GM21737 (cell line): ENCODE measurements around the gene SMLR1.
"Not testable (repeated sequence)": the region's sequence is repeated elsewhere in the genome, so short reads cannot be mapped to it uniquely, and the experiment has no call there.

ENCODE experiments used
- ATAC-seq: cut with Tn5 transposase; IDR thresholded peaks from one replicate; pipeline ENCODE4 v1.9.1; 2021; ENCODE audit warnings: mild to moderate bottlenecking, moderate library complexity; ENCODE audit not compliant: unreplicated experiment

The SMLR1 gene

DNA sequence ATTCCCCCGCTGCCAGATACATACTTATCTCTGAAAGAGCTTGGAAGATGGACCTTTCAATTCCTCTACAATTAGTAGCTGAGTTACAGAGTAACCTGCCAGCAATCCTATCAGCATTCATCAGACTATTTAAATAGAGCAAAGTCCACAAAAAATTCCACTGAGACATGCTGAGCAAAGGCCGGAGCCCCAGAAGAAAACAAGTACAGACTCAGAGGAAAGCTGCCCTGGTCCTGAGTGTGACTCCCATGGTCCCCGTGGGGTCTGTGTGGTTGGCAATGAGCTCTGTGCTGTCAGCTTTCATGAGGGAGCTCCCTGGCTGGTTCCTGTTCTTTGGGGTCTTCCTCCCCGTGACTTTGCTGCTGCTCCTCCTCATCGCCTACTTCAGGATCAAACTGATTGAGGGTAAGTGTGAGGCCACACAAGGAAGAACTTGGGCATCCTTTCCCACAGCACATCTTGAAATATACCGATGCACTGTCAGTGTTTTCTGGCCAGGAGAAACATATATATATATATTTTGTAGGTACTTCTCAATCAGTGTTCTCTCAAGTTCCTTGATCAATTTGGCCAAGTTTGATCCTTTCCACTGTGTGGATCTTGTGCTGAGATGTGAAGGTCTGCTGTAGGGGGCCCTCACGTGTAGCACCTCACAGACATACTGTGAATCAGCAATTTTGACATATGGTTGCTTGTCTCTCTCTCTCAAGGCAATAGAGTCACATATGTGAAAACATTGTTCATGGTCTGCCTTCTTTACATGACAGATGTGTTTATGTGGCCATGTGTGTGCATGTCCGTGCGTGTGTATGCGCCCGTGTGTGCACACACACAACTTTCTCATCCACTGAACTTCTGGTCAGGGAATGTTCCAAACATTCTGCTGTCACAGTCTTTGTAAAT lies at the start of gene SMLR1:
TSS of gene SMLR1 (plus strand) at position 160 of the 903 bp plus-strand sequence. CDS start at position 168, 8 bp downstream.
- ATAC-seq = no peak

DNA sequence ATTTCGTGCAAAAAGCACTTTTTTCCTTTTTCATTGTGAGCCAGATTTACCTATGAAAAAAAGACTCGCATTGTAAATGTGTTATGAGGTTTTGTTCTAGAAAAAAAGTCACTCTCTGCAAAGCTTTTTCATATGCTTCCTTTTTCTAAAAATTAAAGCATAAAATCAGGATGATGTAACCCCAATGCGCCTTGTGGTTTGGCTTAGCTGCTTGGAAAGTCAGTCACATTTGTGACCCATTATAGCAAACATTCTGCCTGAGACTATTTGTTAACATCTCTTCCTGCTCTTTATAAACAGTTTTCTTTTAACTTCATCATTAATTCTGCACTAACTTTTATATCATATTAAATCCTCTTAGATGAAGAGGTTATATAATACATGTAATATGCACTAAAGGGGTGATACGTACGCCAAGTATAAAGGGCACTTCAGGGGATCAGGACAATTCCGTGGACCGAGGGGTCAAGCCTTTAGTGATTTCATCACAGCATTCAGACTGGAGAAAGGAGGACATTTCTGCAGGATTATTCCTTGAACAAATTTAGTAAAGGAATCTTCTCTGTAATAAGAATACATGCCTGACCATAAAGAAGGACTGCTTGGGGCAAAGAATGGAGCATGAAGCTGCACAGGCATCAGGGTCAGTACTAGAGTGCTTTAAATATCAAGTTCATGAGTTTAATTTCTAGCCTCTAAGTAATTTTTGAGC lies 48.1 kb upstream of the SMLR1 start:
- ATAC-seq = no peak

DNA sequence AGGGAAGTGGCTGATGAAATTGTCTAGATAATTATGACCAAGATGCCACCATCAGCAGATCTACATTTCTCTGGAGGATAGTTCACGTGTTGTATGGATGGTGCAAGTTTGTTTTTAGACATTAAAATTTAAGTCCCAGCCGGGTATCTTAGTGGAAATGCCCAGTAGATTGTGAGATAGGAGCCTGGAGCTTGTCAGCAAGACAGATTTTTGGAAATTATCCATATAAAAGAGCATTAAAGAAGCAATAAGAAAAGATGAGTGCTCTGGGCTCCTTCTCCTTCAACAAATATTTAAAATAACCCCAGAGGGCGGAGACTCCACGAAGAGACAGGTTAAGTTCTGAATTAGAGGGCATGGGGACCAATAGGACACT lies 47.6 kb upstream of the SMLR1 start:
- ATAC-seq = no peak

DNA sequence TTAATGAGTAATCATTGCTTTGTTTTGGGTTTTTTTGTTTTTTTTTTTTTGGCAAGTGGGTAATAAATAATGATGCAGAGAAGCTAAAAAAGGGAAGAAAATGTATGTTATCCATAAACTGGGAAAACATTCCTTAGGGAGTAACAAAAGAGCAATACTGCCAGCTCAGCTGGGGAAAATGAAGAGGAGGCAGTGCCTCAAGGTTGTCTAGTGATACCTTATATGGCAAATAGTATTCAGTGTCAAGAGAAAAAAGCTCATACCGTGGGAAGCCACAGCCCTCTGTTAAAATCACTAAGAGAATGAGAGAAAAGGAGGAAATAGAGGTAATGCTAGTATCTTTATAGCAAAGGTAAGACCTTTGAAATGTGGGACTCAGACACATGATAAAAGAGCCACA lies 47.1 kb upstream of the SMLR1 start:
- ATAC-seq = no peak

DNA sequence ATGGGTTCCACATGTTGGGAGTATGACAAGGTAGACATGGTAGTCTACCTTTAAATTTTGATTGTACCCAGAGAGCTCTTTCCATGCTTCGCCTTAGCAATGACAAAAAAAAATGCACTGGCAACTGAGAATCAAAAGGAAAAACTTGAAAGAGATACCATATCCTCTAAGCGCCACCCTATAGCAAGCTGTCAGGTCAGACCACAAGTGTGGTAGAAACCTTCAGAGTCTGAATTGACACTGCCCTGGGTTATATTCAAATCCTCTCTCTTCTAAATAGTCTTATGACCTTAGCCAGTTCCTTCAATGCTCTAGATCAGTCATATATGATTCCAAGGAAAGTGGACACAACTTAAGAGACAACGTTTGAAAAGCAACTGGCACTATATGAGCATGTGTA lies 45.6 kb upstream of the SMLR1 start:
- ATAC-seq = no peak

DNA sequence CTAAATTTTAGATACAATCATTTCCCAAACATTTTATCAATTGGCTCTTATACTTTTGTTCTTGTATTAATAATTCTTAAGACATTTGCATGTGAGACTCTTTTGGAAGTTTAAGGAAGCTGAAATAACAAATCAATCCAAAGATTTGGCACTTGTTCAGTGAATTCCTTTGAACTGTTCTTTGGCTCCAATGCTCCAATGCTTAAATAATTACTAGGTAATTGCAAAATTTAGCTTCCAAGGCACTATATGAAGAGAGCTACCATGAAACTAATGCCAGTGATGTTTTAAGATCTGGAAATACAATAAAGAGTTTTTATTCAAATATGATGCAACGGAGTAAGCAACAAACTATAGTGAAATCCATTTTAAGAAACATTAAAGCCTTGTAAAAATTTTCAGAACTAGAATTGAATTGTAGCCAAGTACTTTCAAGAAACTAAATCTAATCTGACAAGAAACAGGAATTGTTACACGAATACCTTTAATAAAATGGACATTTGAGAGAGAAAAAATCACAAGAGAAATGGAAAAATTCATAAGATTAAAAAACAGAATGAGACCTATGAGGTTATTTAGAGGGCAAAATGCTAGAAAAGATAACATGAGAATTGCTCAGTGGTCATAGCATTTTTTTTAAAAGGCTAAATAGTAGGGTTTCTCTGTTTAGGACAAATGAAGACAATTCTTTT lies 43.6 kb upstream of the SMLR1 start:
- ATAC-seq = no peak

DNA sequence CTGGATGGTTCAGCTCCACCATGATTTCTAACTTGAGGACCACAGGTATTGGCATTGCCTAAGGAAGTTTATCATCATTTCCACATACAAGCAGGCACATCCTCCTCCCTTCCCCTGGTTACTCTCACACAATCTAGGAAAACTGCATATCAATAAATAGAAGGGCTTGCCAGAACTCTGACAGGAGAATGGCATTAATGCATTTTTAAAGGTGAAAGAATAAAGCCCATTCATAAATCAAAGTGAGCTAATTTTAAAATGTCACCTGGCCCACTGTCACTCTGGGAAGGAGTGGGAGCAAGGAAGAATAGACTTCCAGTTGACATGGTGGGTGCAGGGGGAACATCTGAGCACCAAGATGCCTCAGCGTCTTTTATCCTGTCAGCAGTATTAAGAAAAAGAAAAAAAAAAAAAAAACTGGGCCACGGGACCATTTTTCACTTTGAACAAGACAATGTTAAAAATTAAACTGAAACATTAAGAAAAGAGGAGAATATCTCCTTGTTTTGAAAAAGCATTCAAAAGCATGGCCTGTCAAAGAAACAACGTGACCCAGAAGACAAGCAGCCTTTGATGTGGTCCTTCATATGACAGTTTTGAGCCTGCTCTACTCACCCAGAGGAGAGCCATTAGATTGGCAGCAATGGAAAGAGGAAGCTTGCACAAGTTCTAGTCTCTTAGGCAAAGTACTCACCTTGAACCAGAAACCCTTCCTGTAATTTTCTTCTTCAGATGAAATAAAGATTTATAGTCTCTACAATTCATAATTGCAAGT lies 39.3 kb upstream of the SMLR1 start:
- ATAC-seq = no peak

DNA sequence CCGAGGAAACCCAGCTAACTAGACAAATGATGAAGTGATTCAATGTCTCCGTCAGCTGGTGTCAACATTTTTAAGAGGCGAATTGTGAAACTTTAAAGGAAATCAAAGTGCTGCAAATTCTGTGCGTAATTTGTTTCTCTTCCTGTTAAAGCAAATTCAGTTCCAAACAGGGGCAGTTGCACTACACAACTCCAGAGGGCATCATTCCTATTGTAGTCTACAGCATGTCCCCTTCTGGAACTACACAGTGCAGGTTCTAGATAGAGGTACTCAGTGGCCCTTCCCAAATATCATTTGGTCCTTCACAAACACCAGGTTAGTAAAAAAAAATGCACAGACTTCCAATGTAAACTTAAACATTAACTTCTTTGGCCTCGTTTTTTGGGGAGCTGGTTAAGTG lies 38.3 kb upstream of the SMLR1 start:
- no peak for ATAC-seq

DNA sequence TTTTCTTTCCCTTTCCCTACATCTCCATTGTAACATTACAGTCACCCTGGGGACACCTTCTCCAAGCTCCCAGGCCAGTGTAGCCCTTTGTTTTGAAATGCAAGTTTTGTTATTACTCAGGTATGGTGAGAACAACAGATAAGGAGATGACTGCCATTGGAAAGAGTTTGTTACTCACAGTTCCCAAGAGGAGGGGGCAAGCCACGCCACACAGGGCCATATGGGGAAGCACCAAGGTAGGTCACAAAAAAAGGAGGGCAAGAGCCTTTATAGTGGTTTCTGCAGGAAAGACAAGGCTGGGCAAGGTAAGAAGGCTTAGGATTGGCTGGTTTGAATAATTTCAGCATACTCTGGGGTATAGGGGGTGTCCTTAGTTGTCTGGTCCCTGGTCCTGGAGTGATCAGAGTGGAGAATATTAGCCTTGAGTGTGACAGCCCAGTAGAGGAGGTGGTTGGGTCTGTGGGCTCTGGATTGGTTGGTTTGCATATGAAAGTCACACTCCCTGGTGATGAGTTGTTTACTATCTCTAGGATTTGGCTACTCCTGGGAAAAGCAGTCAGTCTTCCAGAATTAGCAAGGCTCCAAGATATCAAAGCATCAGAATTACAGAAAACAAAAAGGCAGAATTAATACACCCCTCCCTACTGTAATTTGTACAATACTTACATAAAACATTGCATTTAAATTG lies 33.1 kb upstream of the SMLR1 start:
- ATAC-seq = no peak

DNA sequence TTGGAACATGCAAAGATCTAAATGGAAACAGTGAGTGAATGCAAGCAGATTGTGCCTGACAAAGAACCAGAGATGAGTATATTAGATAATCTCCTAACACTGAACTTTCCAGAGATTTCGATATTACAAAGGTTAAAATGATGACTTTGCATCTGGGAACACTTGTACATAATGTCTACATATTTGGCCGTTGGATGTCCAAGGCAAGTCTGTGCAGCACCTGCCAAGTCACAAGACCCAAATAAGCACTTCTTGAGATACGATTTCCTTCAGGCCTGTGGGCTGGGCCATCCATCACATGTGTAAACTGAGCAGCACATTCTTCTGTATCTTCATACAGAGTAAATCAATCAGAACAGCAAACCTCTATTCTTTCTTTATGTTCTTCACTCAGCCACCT lies 32.5 kb upstream of the SMLR1 start:
- ATAC-seq = no peak

DNA sequence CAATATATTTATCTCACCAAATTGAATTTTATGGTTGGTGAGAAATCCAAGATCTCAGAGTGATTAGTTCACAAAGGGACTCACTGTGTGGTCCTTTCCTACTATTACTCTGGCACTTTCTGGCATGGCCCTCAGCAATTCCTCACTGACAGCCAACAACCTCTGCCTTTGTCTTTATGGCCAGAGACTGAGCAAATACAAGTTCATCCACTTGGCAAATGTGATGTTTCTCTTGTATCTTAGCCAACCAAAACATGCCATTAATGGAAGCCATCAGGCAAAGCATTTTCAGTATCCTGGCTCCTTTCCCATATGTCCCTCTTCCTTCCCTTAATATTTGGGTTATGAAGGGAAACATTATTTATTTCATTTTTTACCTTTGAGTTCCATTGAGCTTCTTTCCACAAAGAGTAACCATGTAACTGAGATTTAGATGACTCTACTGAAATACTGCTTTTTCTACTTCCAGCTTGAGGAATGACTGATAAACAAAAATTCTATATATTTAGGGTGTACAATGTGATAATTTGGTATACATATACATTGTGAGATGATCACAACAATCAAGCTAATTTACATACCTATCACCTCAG lies 30.8 kb upstream of the SMLR1 start:
- ATAC-seq = no peak

DNA sequence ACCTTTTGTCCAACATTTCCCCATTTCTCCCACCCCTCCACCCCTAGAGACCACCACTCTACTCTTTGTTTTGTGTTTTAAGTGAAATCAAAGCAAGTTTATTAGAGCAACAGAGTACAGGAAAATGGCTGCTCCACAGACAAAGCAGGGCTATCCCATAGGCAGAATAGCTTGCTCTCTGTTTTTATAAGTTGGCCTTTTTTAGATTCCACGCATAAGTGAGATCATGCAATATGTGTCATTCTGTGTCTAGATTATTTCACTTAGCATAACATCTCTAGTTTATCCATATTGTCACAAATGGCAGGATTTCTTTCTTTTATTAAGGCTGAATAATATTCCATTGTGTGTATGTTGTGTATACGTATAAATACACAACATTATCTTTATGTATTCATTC lies 30.1 kb upstream of the SMLR1 start:
- no peak for ATAC-seq

DNA sequence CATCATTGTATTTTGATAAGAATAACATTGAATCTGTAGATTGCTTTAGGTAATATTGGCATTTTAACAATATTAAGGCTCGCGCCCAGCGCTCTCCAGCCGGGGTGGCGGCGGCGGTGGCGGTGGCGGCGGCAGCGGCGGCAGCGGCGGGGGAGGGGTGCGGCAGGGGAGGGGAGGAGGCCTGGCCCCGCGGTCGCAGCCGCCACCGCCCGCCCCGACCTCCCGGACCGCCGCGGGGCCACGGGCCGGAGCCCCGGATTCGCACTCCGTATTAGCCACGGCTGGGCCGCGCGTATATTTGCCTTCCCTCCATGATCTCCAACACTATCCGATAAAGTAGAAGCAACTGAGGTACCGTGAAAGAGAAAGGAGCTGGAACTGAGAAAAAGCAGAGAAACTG lies 25.8 kb upstream of the SMLR1 start:
- not testable (repeated sequence) for ATAC-seq

DNA sequence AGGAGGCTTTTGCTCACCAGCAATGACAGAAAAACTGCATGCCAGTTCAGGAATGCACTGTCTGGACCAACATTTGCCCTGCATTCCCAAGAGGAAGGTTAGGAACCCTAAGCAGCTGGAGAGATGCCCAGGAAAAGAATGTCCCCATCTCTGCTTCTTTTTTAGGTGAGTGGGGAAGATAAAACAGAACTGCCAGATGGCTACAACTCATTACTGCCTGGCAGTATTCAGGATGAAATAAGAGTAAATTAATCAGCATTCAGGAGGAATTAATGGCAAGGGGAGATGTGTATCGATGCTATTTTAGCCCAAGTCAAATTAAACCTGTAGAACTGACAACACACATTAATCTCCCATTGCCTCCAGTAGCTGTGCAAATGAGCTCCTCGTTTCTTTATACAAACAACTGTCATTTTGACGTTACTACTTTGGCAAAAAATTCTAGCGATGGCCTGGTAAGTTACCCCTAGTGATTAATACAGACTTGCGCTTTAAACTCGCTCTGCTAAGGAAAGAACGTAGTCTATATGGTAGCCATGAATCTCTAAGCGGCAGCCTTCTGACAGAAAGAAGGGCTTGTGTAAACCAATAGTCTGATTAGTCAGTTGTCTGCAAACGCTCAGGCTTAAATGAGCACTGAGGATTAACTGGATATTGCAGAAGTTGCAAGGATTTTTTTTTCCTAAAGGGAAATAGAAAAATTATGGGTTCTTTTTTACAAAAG lies 16.7 kb upstream of the SMLR1 start:
- ATAC-seq = no peak

DNA sequence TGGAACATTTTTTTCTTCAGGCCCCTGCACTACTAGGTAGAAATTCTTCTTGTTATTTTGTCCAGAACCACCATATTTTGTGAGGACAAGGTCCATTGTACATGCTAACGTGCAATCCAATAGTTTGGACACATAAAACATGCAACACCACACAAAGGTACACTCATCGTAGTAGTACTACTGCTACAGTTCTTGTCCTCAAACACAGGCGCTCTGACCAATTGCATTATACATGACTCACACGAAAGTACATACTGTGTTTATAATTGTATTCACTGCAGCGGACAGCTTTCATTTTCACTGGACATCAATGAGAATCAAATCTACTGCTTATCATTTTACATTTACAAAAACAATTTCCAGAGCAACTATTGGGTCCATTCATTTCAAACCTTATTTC lies 15.3 kb upstream of the SMLR1 start:
- no peak for ATAC-seq

DNA sequence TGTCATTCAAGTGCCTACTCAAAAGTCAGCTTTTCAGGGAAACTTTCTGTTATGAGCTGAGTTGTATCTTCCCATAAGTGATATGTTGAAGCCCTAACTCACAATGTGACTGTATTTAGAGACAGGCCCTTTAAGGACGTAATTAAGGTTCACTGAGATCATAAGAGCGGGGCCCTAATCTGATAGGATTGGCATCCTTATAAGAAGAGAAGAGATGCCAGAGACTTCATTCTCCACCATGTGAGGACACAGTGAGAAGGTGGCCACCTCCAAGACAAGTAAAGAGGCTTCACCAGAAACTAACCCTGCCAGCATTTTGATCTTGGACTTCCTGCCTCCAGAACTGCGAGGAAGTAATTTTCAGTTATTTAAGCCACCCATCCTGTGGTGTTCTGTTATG lies 12.7 kb upstream of the SMLR1 start:
- no peak for ATAC-seq

DNA sequence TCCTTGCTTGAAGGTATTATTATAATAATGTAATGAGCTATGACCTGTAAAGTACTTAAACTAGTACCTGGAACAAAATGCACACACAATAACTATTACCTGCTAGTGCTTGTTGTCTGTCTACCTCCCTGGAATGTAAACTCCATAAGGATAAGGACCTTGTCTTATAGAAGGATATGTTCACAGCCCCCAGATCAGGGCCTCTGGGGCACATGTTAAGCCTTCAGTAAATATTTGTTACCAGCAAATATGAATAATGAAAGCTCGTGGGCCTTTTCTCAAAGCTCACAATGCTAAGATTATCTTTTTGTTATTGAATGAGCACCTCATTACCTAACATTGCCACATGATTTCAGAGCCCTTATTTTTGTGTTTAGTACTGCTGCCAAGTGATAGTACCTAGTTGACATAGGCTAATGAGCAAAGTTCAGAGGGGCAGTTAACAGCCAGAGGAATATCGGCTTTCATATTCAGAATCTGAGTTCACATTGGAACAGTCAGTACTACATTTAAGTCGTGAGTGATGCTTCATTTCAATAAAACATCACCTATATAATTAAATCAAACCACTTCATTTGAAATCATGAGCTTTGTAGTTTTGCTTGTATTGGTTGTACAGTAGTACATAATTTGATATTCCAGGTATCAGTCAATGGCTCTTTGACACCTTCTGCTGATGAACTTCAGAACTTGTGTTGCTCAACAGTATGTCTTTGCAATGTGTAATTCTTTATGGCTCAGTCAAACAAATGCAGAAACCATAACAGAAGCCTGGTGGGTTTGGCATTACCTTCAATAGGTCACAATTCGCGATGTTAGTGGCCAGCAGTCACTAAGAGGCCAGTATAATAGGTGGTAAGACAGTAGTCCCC lies 11.8 kb upstream of the SMLR1 start:
- no peak for ATAC-seq

DNA sequence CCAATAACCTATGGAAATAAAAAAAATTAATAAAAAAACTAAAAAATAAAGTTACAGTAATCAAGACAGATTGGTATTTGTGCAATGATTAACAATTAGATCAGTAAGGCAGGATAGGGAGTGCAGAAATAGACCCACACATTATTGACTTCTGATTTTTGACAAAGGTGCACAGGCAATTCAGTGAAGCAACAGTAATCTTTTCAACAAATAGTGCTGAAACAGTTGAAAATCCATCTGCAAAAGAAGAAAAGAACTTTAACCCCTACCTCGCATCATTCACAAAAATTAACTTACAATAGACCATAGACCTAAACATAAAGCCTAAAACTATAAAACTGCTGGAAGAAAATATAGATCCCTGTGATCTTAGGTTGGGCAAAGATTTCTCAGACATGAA lies 4.5 kb upstream of the SMLR1 start:
- no peak for ATAC-seq
